Fibroblast of lung (primary cell): ENCODE measurements around the gene ANKEF1. TPM values are rescaled to one million over a fixed set of nuclear protein-coding genes. Genes with fewer than 3 reads are reported as not detected.

Source experiments
- DNase-seq, 2 donors: peaks; one replicate each; pipeline versions ENCODE4 v3.0.0 to v3.0.0-alpha.2; 2010; ENCODE audit warnings: low read depth in 2 of 2
- H2AFZ ChIP-seq: 2 replicates; pipeline ENCODE4 v1.5.1; 2012; ENCODE audit warnings: low read length, control low read depth, inconsistent platforms
- H3K27ac ChIP-seq: 2 replicates; pipeline ENCODE4 v1.5.1; 2011; ENCODE audit warnings: low read length, control low read depth; ENCODE audit not compliant: insufficient read depth
- H3K27me3 ChIP-seq: 2 replicates; pipeline ENCODE4 v1.5.1; 2011; ENCODE audit warnings: mild to moderate bottlenecking, low read length; ENCODE audit not compliant: control insufficient read depth, insufficient read depth
- H3K36me3 ChIP-seq: 2 replicates; pipeline ENCODE4 v1.5.1; 2011; ENCODE audit warnings: low read length; ENCODE audit not compliant: control insufficient read depth, insufficient read depth
- H3K4me1 ChIP-seq: 2 replicates; pipeline ENCODE4 v1.5.1; 2011; ENCODE audit warnings: low read length; ENCODE audit not compliant: control insufficient read depth, insufficient read depth; ENCODE audit errors: extremely low read depth
- H3K4me2 ChIP-seq: 2 replicates; pipeline ENCODE4 v1.5.1; 2011; ENCODE audit warnings: low read length, control low read depth; ENCODE audit not compliant: insufficient read depth; ENCODE audit errors: extremely low read depth
- H3K4me3 ChIP-seq, 4 experiments: fragments of 200-600 bp in 1 of 4; sonication (generic) in 1 of 4; replicated peaks in 1 of 4; 2 replicates each; pipeline ENCODE4 v1.5.1; 2011 to 2016; ENCODE audit warnings: low read length in 4 of 4, low read depth in 3 of 4, mild to moderate bottlenecking in 3 of 4, control low read depth in 2 of 4, inconsistent platforms in 1 of 4, mixed read lengths in 1 of 4; ENCODE audit not compliant: insufficient read depth in 1 of 4; ENCODE audit errors: control extremely low read depth in 1 of 4
- H3K79me2 ChIP-seq: 2 replicates; pipeline ENCODE4 v1.5.1; 2012; ENCODE audit warnings: mild to moderate bottlenecking, low read length, inconsistent platforms; ENCODE audit not compliant: control insufficient read depth, insufficient read depth
- H3K9ac ChIP-seq: 2 replicates; pipeline ENCODE4 v1.5.1; 2011; ENCODE audit warnings: mild to moderate bottlenecking, low read length, control low read depth; ENCODE audit not compliant: insufficient read depth
- H3K9me3 ChIP-seq: 2 replicates; pipeline ENCODE4 v1.5.1; 2012; ENCODE audit warnings: low read depth, low read length; ENCODE audit not compliant: control insufficient read depth, insufficient read depth
- H4K20me1 ChIP-seq: 2 replicates; pipeline ENCODE4 v1.5.1; 2011; ENCODE audit warnings: low read length; ENCODE audit not compliant: control insufficient read depth, insufficient read depth; ENCODE audit errors: extremely low read depth
- EZH2 ChIP-seq: IDR thresholded peaks from 2 replicates; pipeline ENCODE4 v1.5.1; 2012; ENCODE audit warnings: low read length, control low read depth, mild to moderate bottlenecking; ENCODE audit errors: missing control alignments
- polyA plus RNA-seq, 2 donors: library from polyadenylated mRNA; depleted of rRNA in 1 of 2; stranded (reverse) in 1 of 2; unstranded in 1 of 2; fragments of >200 nt; gene quantifications; 2 replicates each; pipeline ENCODE4 v1.2.1, GENCODE V29; 2011 to 2012; ENCODE audit warnings: missing spikeins in 1 of 2
- total RNA-seq: library from RNA; depleted of rRNA; stranded (reverse); fragments of >200 nt; gene quantifications from 2 replicates; pipeline ENCODE4 v1.2.1, GENCODE V29; 2014
- TF ChIP-seq, protein P1 (sequence below), 2 donors: IDR thresholded peaks in 1 of 2; conservative IDR thresholded peaks in 1 of 2; 1 replicate in 1 of 2; 2 replicates in 1 of 2; pipeline ENCODE4 v1.5.1; 2011 to 2012; ENCODE audit warnings: low read length in 2 of 2, control low read depth in 1 of 2, inconsistent platforms in 1 of 2, low read depth in 1 of 2, mild to moderate bottlenecking in 1 of 2

Gene ANKEF1
- total and polyA plus RNA-seq, 2 donors (not counting 1 experiment from before 2014, with no cell fraction given): 1.6 to 3.5 TPM

DNA sequence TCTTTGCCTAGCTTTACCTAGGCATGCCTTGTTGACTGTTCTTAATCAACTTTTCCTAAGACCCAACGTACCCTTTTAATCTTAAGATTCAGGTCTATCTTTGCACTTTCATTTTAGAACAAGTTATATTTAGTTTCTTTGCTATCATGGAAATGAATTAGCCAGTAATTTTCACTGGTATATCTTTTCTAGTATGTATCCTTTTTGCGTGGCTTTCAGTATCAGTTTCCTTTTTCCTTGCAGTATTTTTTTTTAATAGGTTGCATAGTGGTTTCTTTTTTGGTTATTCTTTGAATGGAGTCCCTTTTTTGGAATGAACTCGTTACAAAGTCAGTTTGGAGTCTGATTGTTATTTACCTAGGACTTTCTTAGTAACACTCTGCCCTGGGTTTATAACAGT, 7.3 kb downstream of the ANKEF1 start:
- Histone ChIP-seq H3K9me3 (no peaks in the 10 kb centered on the region), H3K27ac (no peak overlapping the region), H3K79me2 (no peaks in the 10 kb centered on the region), H2AFZ (no peak overlapping the region), H4K20me1 (no peaks in the 10 kb centered on the region), H3K9ac (no peak overlapping the region), H3K27me3 (no peaks in the 10 kb centered on the region), H3K36me3 (no peaks in the 10 kb centered on the region), H3K4me1 (peaks cover 2% of the 10 kb centered on the region), H3K4me3 (no peak overlapping the region), H3K4me2 (no peak overlapping the region)
- TF ChIP-seq EZH2: no peak
- TF ChIP-seq, protein P1, sequence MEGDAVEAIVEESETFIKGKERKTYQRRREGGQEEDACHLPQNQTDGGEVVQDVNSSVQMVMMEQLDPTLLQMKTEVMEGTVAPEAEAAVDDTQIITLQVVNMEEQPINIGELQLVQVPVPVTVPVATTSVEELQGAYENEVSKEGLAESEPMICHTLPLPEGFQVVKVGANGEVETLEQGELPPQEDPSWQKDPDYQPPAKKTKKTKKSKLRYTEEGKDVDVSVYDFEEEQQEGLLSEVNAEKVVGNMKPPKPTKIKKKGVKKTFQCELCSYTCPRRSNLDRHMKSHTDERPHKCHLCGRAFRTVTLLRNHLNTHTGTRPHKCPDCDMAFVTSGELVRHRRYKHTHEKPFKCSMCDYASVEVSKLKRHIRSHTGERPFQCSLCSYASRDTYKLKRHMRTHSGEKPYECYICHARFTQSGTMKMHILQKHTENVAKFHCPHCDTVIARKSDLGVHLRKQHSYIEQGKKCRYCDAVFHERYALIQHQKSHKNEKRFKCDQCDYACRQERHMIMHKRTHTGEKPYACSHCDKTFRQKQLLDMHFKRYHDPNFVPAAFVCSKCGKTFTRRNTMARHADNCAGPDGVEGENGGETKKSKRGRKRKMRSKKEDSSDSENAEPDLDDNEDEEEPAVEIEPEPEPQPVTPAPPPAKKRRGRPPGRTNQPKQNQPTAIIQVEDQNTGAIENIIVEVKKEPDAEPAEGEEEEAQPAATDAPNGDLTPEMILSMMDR (conservative IDR thresholded peaks at IDR 0.05 in 1 of 2, IDR thresholded peaks at IDR 0.05 in 1 of 2; ENCODE audit: low read depth in 1 of 2, low read length in 2 of 2): no peak
- no peak for DNase-seq

DNA sequence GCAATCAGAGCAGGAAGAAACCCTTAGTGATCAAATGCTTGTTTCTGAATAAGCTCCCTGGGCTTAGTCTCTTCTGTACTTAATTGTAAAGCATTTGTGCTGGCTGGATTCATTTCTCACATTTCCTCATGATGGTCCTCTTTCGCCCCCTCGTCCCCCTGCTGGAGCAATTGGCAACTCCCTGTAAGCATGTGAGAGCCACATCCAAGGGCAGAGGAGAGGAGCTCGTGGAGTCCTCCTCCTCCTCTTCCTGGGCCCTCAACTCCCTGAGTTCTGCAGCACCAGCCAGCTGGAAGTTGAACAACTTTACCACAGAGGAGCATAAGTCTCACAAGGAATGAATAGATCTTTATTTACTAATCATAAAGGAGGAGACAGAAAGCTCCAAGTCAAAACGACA, 12.6 kb downstream of the ANKEF1 start:
- Histone ChIP-seq H2AFZ (no peak overlapping the region), H3K27ac (no peak overlapping the region), H3K4me1 (no peaks in the 10 kb centered on the region), H3K36me3 (no peaks in the 10 kb centered on the region), H3K27me3 (no peaks in the 10 kb centered on the region), H3K9ac (no peak overlapping the region), H3K4me2 (no peak overlapping the region), H3K79me2 (no peaks in the 10 kb centered on the region), H3K4me3 (no peak overlapping the region), H4K20me1 (no peaks in the 10 kb centered on the region), H3K9me3 (no peaks in the 10 kb centered on the region)
- TF ChIP-seq, protein P1 (conservative IDR thresholded peaks at IDR 0.05 in 1 of 2, IDR thresholded peaks at IDR 0.05 in 1 of 2; ENCODE audit: low read depth in 1 of 2, low read length in 2 of 2): peak; percentile 21 to 38
- TF ChIP-seq EZH2: no peak
- peak; percentile 17 to 22 for DNase-seq

DNA sequence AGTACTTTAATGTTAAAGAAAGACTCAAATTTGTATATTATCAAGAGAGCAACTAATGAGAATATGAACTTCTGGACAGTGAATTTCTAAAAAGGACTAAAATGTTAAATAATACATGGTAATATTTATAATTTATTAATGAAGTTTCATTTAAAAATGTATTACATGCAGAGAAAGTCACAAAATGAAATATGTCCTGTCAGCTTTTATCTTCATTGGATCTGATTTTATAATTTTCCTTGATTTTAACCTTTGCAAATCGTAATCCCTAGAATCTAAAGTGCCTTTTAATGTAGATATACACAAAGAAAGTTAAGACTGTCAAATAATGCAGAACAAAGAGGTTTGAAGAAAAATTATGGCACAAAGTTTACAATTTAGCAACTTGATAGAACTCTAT, 16.4 kb downstream of the ANKEF1 start:
- no peak overlapping the region for H2AFZ ChIP-seq
- H3K9me3 ChIP-seq: no peaks in the 10 kb centered on the region
- H3K27me3 ChIP-seq: no peaks in the 10 kb centered on the region
- H3K9ac ChIP-seq: no peak overlapping the region
- H4K20me1 ChIP-seq: no peaks in the 10 kb centered on the region
- H3K4me3 ChIP-seq: no peak overlapping the region
- H3K4me1 ChIP-seq: no peaks in the 10 kb centered on the region
- TF ChIP-seq, protein P1 (conservative IDR thresholded peaks at IDR 0.05 in 1 of 2, IDR thresholded peaks at IDR 0.05 in 1 of 2; ENCODE audit: low read depth in 1 of 2, low read length in 2 of 2): no peak
- TF ChIP-seq EZH2: no peak
- H3K79me2 ChIP-seq: no peaks in the 10 kb centered on the region
- no peak for DNase-seq
- no peak overlapping the region for H3K4me2 ChIP-seq
- H3K27ac ChIP-seq: no peak overlapping the region
- no peaks in the 10 kb centered on the region for H3K36me3 ChIP-seq
